Astrocyte (in vitro differentiated cells and primary cell): ENCODE data around the gene B9D1. TPM values are rescaled to one million over a fixed set of nuclear protein-coding genes. Genes with fewer than 3 reads are reported as not detected.

Experiments
- DNase-seq: peaks from one replicate; pipeline ENCODE4 v3.0.0-alpha.2; 2010; ENCODE audit warnings: low read depth
- FAIRE-seq: peaks from 2 replicates; lab custom pipeline; 2011; peaks lifted over from hg19 to GRCh38; lab: Jason Lieb, UNC
- H2AFZ ChIP-seq: 2 replicates; pipeline ENCODE4 v1.6.0; 2012; ENCODE audit warnings: low read depth, low read length, inconsistent platforms
- H3K27ac ChIP-seq: 2 replicates; pipeline ENCODE4 v1.5.1; 2011; ENCODE audit warnings: low read depth, low read length, inconsistent platforms
- H3K27me3 ChIP-seq: 2 replicates; pipeline ENCODE4 v1.6.0; 2011; ENCODE audit warnings: low read length, inconsistent platforms; ENCODE audit not compliant: insufficient read depth
- H3K36me3 ChIP-seq: 2 replicates; pipeline ENCODE4 v1.5.1; 2011; ENCODE audit warnings: low read length, inconsistent platforms; ENCODE audit not compliant: insufficient read depth
- H3K4me1 ChIP-seq: 2 replicates; pipeline ENCODE4 v1.5.1; 2011; ENCODE audit warnings: low read length, inconsistent platforms; ENCODE audit not compliant: insufficient read depth
- H3K4me2 ChIP-seq: 2 replicates; pipeline ENCODE4 v1.6.0; 2012; ENCODE audit warnings: low read length, inconsistent platforms
- H3K4me3 ChIP-seq: 2 replicates; pipeline ENCODE4 v1.5.1; 2011; ENCODE audit warnings: low read depth, mild to moderate bottlenecking, low read length, inconsistent platforms; ENCODE audit not compliant: insufficient read depth
- H3K79me2 ChIP-seq: 2 replicates; pipeline ENCODE4 v1.6.0; 2012; ENCODE audit warnings: mild to moderate bottlenecking, low read length, inconsistent platforms; ENCODE audit not compliant: insufficient read depth
- H3K9ac ChIP-seq: 2 replicates; pipeline ENCODE4 v1.6.0; 2012; ENCODE audit warnings: mild to moderate bottlenecking, low read length, inconsistent platforms
- H3K9me3 ChIP-seq: 2 replicates; pipeline ENCODE4 v1.5.1; 2012; ENCODE audit warnings: low read depth, mild to moderate bottlenecking, low read length, inconsistent platforms; ENCODE audit not compliant: insufficient read depth
- H4K20me1 ChIP-seq: 2 replicates; pipeline ENCODE4 v1.6.0; 2012; ENCODE audit warnings: low read length, inconsistent platforms; ENCODE audit not compliant: insufficient read depth
- H3K27ac Mint-ChIP-seq: one replicate; pipeline ENCODE4 v1.8.0; 2021; ENCODE audit warnings: mild to moderate bottlenecking, mixed read lengths; ENCODE audit not compliant: unreplicated experiment
- H3K27me3 Mint-ChIP-seq: one replicate; pipeline ENCODE4 v1.8.0; 2021; ENCODE audit warnings: low read depth, mixed read lengths; ENCODE audit not compliant: unreplicated experiment
- H3K36me3 Mint-ChIP-seq: one replicate; pipeline ENCODE4 v1.8.0; 2021; ENCODE audit warnings: low read depth, mixed read lengths; ENCODE audit not compliant: unreplicated experiment
- H3K4me1 Mint-ChIP-seq: one replicate; pipeline ENCODE4 v1.8.0; 2021; ENCODE audit warnings: low read depth, mixed read lengths; ENCODE audit not compliant: unreplicated experiment
- H3K4me3 Mint-ChIP-seq: one replicate; pipeline ENCODE4 v1.8.0; 2021; ENCODE audit warnings: mild to moderate bottlenecking, moderate library complexity, mixed read lengths; ENCODE audit not compliant: unreplicated experiment
- H3K9me3 Mint-ChIP-seq: one replicate; pipeline ENCODE4 v1.8.0; 2021; ENCODE audit warnings: mild to moderate bottlenecking, mixed read lengths; ENCODE audit not compliant: unreplicated experiment
- EZH2 ChIP-seq: IDR thresholded peaks from 2 replicates; pipeline ENCODE4 v1.6.1; 2012; ENCODE audit warnings: mild to moderate bottlenecking, low read length, inconsistent platforms; ENCODE audit not compliant: insufficient read depth
- total RNA-seq: library from RNA; stranded (reverse); gene quantifications from 2 replicates; pipeline ENCODE4 v1.2.1, GENCODE V29; 2021
- TF ChIP-seq, protein P1 (sequence below): IDR thresholded peaks from 2 replicates; pipeline ENCODE4 v1.5.1; 2011; ENCODE audit warnings: low read depth, mild to moderate bottlenecking, inconsistent platforms, low read length, moderate library complexity; ENCODE audit not compliant: insufficient read depth

The B9D1 gene
- total RNA-seq, 1 donor from 2014 or later: 10.2 TPM

DNA sequence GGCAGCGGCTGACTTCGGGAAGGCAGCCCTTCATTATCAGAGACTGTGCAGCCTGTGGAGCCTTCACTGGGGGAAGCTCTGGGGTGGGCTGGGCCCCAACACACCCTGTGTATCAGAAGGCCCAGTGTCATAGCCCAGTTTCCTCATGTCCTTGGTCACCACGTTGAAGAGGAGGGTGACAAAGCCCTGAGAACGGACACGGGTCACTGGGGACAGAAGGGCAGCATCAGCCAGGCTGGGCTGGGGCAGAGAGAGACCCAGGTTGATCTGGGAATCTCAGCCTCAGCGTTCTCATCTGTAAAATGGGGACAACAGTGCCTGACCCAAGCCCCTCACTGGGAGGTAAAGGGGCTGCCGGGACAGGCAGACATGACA lies 19.3 kb downstream of the B9D1 start:
- no peaks in the 10 kb centered on the region for H3K79me2 ChIP-seq
- peaks cover 28% of the 10 kb centered on the region for H3K4me1 Mint-ChIP-seq
- H3K9ac ChIP-seq: no peak overlapping the region
- no peak overlapping the region for H3K4me3 Mint-ChIP-seq
- no peaks in the 10 kb centered on the region for H3K36me3 Mint-ChIP-seq
- no peak for FAIRE-seq
- H3K27ac Mint-ChIP-seq: no peak overlapping the region
- H3K4me2 ChIP-seq: no peak overlapping the region
- no peaks in the 10 kb centered on the region for H4K20me1 ChIP-seq
- H3K9me3 ChIP-seq: no peaks in the 10 kb centered on the region
- no peak overlapping the region for H3K27ac ChIP-seq
- H3K27me3 Mint-ChIP-seq: no peaks in the 10 kb centered on the region
- TF ChIP-seq, protein P1, sequence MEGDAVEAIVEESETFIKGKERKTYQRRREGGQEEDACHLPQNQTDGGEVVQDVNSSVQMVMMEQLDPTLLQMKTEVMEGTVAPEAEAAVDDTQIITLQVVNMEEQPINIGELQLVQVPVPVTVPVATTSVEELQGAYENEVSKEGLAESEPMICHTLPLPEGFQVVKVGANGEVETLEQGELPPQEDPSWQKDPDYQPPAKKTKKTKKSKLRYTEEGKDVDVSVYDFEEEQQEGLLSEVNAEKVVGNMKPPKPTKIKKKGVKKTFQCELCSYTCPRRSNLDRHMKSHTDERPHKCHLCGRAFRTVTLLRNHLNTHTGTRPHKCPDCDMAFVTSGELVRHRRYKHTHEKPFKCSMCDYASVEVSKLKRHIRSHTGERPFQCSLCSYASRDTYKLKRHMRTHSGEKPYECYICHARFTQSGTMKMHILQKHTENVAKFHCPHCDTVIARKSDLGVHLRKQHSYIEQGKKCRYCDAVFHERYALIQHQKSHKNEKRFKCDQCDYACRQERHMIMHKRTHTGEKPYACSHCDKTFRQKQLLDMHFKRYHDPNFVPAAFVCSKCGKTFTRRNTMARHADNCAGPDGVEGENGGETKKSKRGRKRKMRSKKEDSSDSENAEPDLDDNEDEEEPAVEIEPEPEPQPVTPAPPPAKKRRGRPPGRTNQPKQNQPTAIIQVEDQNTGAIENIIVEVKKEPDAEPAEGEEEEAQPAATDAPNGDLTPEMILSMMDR: no peak
- no peak for TF ChIP-seq EZH2
- no peak overlapping the region for H3K4me3 ChIP-seq
- H3K9me3 Mint-ChIP-seq: no peaks in the 10 kb centered on the region
- no peaks in the 10 kb centered on the region for H3K36me3 ChIP-seq
- H2AFZ ChIP-seq: no peak overlapping the region
- DNase-seq: no peak
- H3K27me3 ChIP-seq: no peaks in the 10 kb centered on the region
- peaks cover 32% of the 10 kb centered on the region for H3K4me1 ChIP-seq

DNA sequence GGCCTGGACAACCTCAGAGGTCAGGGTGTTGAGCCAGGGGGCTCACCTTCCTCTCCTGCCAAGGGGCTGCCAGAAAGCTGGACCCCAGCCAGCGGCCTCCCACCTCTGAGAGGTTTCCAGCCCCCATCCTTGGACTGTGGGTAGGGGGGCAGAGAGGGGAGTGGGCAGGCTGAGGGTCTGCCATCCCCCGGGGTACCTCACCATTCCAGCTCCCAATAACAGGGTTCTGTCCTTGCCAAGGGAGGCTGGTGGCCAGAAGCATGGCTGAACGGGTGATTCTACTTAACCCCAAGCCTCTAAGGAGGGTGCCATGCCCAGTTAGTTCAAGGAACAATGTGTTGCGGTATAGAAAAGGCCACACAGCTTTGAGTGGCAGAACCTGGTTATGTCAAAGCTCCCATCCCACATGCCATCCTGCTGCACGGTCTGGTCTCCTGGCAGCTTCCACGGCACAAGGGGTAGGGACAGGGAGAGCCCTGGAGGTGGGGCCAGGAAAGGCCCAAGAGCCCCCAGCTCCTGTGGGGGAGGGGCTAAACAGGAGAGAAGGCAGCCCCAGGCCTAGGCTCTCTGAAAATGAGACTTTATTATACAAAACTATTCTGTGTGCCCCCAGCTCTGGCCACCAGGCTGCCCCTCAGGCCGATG lies 19.8 kb downstream of the B9D1 start:
- Mint-ChIP-seq H3K4me1 (peaks cover 28% of the 10 kb centered on the region), H3K4me3 (no peak overlapping the region), H3K36me3 (no peaks in the 10 kb centered on the region), H3K9me3 (no peaks in the 10 kb centered on the region), H3K27ac (no peak overlapping the region), H3K27me3 (no peaks in the 10 kb centered on the region)
- Histone ChIP-seq H3K27ac (no peak overlapping the region), H3K79me2 (no peaks in the 10 kb centered on the region), H3K4me2 (no peak overlapping the region), H3K9me3 (no peaks in the 10 kb centered on the region), H4K20me1 (no peaks in the 10 kb centered on the region), H3K36me3 (no peaks in the 10 kb centered on the region), H3K4me3 (no peak overlapping the region), H2AFZ (no peak overlapping the region), H3K27me3 (no peaks in the 10 kb centered on the region), H3K4me1 (peaks cover 29% of the 10 kb centered on the region), H3K9ac (no peak overlapping the region)
- no peak for FAIRE-seq
- TF ChIP-seq, protein P1: no peak
- no peak for TF ChIP-seq EZH2
- no peak for DNase-seq
